Measurements from ENCODE around the gene DHRS3. TPM values are rescaled to one million over a fixed set of nuclear protein-coding genes. Genes with fewer than 3 reads are reported as not detected.
"Not testable (repeated sequence)": the region's sequence is repeated elsewhere in the genome, so short reads cannot be mapped to it uniquely, and the experiment has no call there.

DHRS3 gene
- total RNA-seq, result 10 to 100 TPM; 20.8 to 60.4 TPM

- CTCF ChIA-PET, result interaction anchor here (0.7 to 8.7 kb wide), 27 partner anchors 16 to 494 kb away, joined by 3 to 102 read pairs (median 7); no protein-coding TSS in a partner anchor
- peaks cover 8% of the 10 kb centered on the region for H3K27me3 Mint-ChIP-seq
- no peaks in the 10 kb centered on the region for H3K9me3 Mint-ChIP-seq (ENCODE audit: low read depth)
- peaks cover 55% of the 10 kb centered on the region for H3K4me1 Mint-ChIP-seq
- DNase-seq (peak; percentile 84), ATAC-seq (peak; percentile 70)
- peak within 1 kb of the TSS; percentile 96 for H3K27ac Mint-ChIP-seq
- H3K4me3 Mint-ChIP-seq, result peak within 1 kb of the TSS; percentile 95
- H3K36me3 Mint-ChIP-seq, result peaks cover 2% of the 10 kb centered on the region
Observed at GRCh38 chr1:12617901-12618660, at the start of gene DHRS3. TSS of gene DHRS3 (minus strand) at chr1:12618210. CDS start at chr1:12617348, 862 bp downstream.

GRCh38 chr1:12666141-12666735, 48.2 kb upstream of the DHRS3 start:
- Mint-ChIP-seq H3K9me3 (ENCODE audit: low read depth) (peaks cover 2% of the 10 kb centered on the region), H3K36me3 (no peaks in the 10 kb centered on the region), H3K4me3 (no peak overlapping the region), H3K4me1 (no peaks in the 10 kb centered on the region), H3K27me3 (peaks cover 12% of the 10 kb centered on the region), H3K27ac (no peak overlapping the region)
- CTCF ChIA-PET, result interaction anchor here (0.7 to 1.0 kb wide), 2 partner anchors 10 to 35 kb away, joined by 3 read pairs; no protein-coding TSS in a partner anchor
- ATAC-seq (no peak), DNase-seq (no peak)

GRCh38 chr1:12665511-12665910, 47.5 kb upstream of the DHRS3 start:
- Mint-ChIP-seq H3K4me1 (no peaks in the 10 kb centered on the region), H3K9me3 (ENCODE audit: low read depth) (peaks cover 2% of the 10 kb centered on the region)

GRCh38 chr1:12662556-12662955, 44.5 kb upstream of the DHRS3 start:
- Mint-ChIP-seq H3K27me3 (peaks cover 4% of the 10 kb centered on the region), H3K27ac (no peak overlapping the region), H3K36me3 (no peaks in the 10 kb centered on the region), H3K4me3 (no peak overlapping the region), H3K4me1 (peaks cover 6% of the 10 kb centered on the region), H3K9me3 (ENCODE audit: low read depth) (no peaks in the 10 kb centered on the region)
- CTCF ChIA-PET, result interaction anchor here (1.6 kb wide), 1 partner anchor 390 kb away, joined by 4 read pairs; no protein-coding TSS in a partner anchor
- DNase-seq (no peak), ATAC-seq (no peak)

More at GRCh38 chr1:12665511-12665910, 47.5 kb upstream of the DHRS3 start:
- CTCF ChIA-PET, result interaction anchor here (0.7 to 1.0 kb wide), 2 partner anchors 9 to 35 kb away, joined by 3 read pairs; no protein-coding TSS in a partner anchor
- DNase-seq, result no peak
- Mint-ChIP-seq H3K27me3 (peaks cover 5% of the 10 kb centered on the region), H3K4me3 (no peak overlapping the region), H3K27ac (no peak overlapping the region), H3K36me3 (no peaks in the 10 kb centered on the region)
- no peak for ATAC-seq

- peaks cover 10% of the 10 kb centered on the region for H3K27me3 Mint-ChIP-seq
- DNase-seq (no peak), ATAC-seq (no peak)
- no peaks in the 10 kb centered on the region for H3K36me3 Mint-ChIP-seq
- CTCF ChIA-PET, result interaction anchor here (1.6 to 6.7 kb wide), 2 partner anchors 43 to 389 kb away, joined by 4 to 63 read pairs; partner anchors contain the start of gene DHRS3
- no peaks in the 10 kb centered on the region for H3K9me3 Mint-ChIP-seq (ENCODE audit: low read depth)
- H3K27ac Mint-ChIP-seq, result no peak overlapping the region
- peaks cover 6% of the 10 kb centered on the region for H3K4me1 Mint-ChIP-seq
- H3K4me3 Mint-ChIP-seq, result no peak overlapping the region
Observed at GRCh38 chr1:12661606-12662219, 43.7 kb upstream of the DHRS3 start.

GRCh38 chr1:12658531-12659453, 40.8 kb upstream of the DHRS3 start:
- peak; percentile 77 for DNase-seq
- peaks cover 8% of the 10 kb centered on the region for H3K27me3 Mint-ChIP-seq
- no peak overlapping the region for H3K27ac Mint-ChIP-seq
- CTCF ChIA-PET, result interaction anchor here (0.6 to 6.7 kb wide), 42 partner anchors 9 to 564 kb away, joined by 3 to 63 read pairs (median 4); partner anchors contain the start of gene DHRS3
- peak overlapping the region; percentile 11 for H3K4me3 Mint-ChIP-seq
- H3K36me3 Mint-ChIP-seq, result no peaks in the 10 kb centered on the region
- no peaks in the 10 kb centered on the region for H3K9me3 Mint-ChIP-seq (ENCODE audit: low read depth)
- H3K4me1 Mint-ChIP-seq, result peaks cover 6% of the 10 kb centered on the region
- ATAC-seq, result peak; percentile 77

GRCh38 chr1:12657885-12658512, 40.0 kb upstream of the DHRS3 start:
- H3K4me3 Mint-ChIP-seq; H3K27me3 Mint-ChIP-seq; H3K9me3 Mint-ChIP-seq (ENCODE audit: low read depth); DNase-seq; ATAC-seq; H3K36me3 Mint-ChIP-seq; H3K4me1 Mint-ChIP-seq; H3K27ac Mint-ChIP-seq: not testable (repeated sequence)
- CTCF ChIA-PET, result interaction anchor here (0.7 to 6.7 kb wide), 22 partner anchors 8 to 564 kb away, joined by 3 to 63 read pairs (median 9); partner anchors contain the start of gene DHRS3

GRCh38 chr1:12657060-12657884, 39.3 kb upstream of the DHRS3 start:
- DNase-seq, result no peak
- Mint-ChIP-seq H3K27me3 (peaks cover 8% of the 10 kb centered on the region), H3K36me3 (no peaks in the 10 kb centered on the region), H3K27ac (no peak overlapping the region), H3K4me3 (no peak overlapping the region), H3K4me1 (peaks cover 6% of the 10 kb centered on the region), H3K9me3 (ENCODE audit: low read depth) (no peaks in the 10 kb centered on the region)
- CTCF ChIA-PET, result interaction anchor here (0.9 to 6.7 kb wide), 7 partner anchors 9 to 386 kb away, joined by 3 to 63 read pairs (median 17); partner anchors contain the start of genes AADACL4 and DHRS3
- ATAC-seq, result no peak

- H3K36me3 Mint-ChIP-seq, result no peaks in the 10 kb centered on the region
- H3K27me3 Mint-ChIP-seq, result peaks cover 11% of the 10 kb centered on the region
- H3K4me1 Mint-ChIP-seq, result peaks cover 6% of the 10 kb centered on the region
- no peaks in the 10 kb centered on the region for H3K9me3 Mint-ChIP-seq (ENCODE audit: low read depth)
- no peak overlapping the region for H3K4me3 Mint-ChIP-seq
- CTCF ChIA-PET, result interaction anchor here (0.8 to 6.7 kb wide), 7 partner anchors 9 to 427 kb away, joined by 3 to 63 read pairs (median 4); partner anchors contain the start of genes AADACL4 and DHRS3
- H3K27ac Mint-ChIP-seq, result no peak overlapping the region
- ATAC-seq (no peak), DNase-seq (no peak)
Observed at GRCh38 chr1:12656575-12656974, 38.6 kb upstream of the DHRS3 start.

- Mint-ChIP-seq H3K4me1 (peaks cover 6% of the 10 kb centered on the region), H3K27ac (no peak overlapping the region), H3K4me3 (no peak overlapping the region), H3K9me3 (ENCODE audit: low read depth) (no peaks in the 10 kb centered on the region), H3K36me3 (no peaks in the 10 kb centered on the region), H3K27me3 (peaks cover 15% of the 10 kb centered on the region)
- CTCF ChIA-PET, result interaction anchor here (1.4 to 6.7 kb wide), 2 partner anchors 36 to 376 kb away, joined by 3 to 63 read pairs; partner anchors contain the start of gene DHRS3
- ATAC-seq (no peak), DNase-seq (no peak)
Observed at GRCh38 chr1:12654657-12655056, 36.6 kb upstream of the DHRS3 start.

GRCh38 chr1:12654004-12654567, 36.1 kb upstream of the DHRS3 start:
- ATAC-seq, result no peak
- CTCF ChIA-PET, result interaction anchor here (1.4 kb wide), 1 partner anchor 375 kb away, joined by 3 read pairs; no protein-coding TSS in a partner anchor
- no peak overlapping the region for H3K27ac Mint-ChIP-seq
- H3K27me3 Mint-ChIP-seq, result peaks cover 17% of the 10 kb centered on the region
- no peak overlapping the region for H3K4me3 Mint-ChIP-seq
- no peaks in the 10 kb centered on the region for H3K36me3 Mint-ChIP-seq
- H3K4me1 Mint-ChIP-seq, result peaks cover 6% of the 10 kb centered on the region
- H3K9me3 Mint-ChIP-seq (ENCODE audit: low read depth), result no peaks in the 10 kb centered on the region
- no peak for DNase-seq

Data from activated CD8-positive, alpha-beta memory T cell treated with anti-CD3 and anti-CD28 coated beads, Interleukin-2, amount 10 ng/mL, durations not matched to agents 7 days and 5 days (primary cell).